HG03108 (cell line): ENCODE measurements around the gene EFCAB13.
"Not testable (repeated sequence)": the region's sequence is repeated elsewhere in the genome, so short reads cannot be mapped to it uniquely, and the experiment has no call there.

ENCODE experiments used
- ATAC-seq: cut with Tn5 transposase; IDR thresholded peaks from one replicate; pipeline ENCODE4 v1.9.1; 2021; ENCODE audit warnings: moderate library complexity; ENCODE audit not compliant: unreplicated experiment

EFCAB13 gene

DNA sequence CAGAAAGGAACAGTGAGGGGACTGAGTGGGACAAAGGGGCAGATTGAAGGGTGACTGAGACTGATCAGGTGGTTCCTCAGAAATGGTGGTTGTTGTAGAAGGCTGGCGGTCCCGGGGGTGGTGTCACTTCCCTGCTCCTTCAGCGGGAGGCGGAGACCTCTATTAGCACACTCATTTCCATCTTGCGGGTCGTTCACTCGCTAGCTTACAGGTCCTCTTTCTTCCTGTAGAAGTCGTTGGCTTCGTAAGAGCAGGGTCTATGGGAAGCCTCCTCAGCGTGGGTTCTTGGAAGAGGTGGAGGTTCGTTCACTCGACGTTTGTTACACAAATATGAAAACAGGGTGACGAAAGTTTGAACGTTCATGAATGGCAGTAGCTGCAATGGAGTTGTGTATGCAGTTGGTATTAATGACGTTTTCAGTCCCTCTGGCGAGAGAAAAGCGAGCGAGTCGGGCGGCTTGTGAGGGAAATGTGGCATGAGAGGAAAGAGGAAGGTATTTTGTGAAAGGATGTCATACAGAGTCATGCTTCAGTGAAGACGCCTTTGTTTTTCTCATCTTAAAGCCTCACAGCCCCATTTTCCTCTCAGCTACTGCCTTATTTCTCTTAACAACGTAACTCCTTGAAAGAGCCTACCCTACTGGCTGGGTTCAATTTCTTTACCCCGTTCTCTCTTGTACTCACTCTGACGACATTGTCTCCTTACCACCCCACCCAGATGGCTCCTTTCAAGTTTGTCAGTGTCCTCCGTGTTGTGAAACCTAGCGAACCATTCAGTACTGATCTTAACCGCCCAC is 667 bp downstream of the EFCAB13 start:
- ATAC-seq = peak; percentile 16

DNA sequence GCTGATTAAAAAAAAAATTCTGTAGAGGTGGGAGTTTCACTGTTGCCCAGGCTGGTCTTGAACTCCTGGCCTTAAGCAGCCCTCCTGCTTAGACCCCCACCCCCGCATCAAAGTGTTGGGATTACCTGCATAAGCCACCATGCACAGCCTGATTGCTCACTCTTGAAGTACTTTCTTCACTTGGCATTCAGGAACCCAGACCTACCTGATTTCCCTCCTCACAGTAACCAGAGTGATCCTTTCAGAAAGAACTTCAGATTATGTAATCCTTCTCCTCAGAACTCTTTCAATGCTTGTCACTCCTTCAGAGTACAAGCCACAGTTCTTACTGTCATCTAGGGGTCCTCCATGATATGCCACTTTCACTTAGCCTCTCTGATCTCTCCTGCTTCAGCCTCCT is 1.4 kb downstream of the EFCAB13 start:
- ATAC-seq = no peak

- ATAC-seq = no peak
Observed at GRCh38 chr17:47330548-47330947, 6.8 kb downstream of the EFCAB13 start.

GRCh38 chr17:47332287-47332686 is 8.5 kb downstream of the EFCAB13 start:
- ATAC-seq = no peak

DNA sequence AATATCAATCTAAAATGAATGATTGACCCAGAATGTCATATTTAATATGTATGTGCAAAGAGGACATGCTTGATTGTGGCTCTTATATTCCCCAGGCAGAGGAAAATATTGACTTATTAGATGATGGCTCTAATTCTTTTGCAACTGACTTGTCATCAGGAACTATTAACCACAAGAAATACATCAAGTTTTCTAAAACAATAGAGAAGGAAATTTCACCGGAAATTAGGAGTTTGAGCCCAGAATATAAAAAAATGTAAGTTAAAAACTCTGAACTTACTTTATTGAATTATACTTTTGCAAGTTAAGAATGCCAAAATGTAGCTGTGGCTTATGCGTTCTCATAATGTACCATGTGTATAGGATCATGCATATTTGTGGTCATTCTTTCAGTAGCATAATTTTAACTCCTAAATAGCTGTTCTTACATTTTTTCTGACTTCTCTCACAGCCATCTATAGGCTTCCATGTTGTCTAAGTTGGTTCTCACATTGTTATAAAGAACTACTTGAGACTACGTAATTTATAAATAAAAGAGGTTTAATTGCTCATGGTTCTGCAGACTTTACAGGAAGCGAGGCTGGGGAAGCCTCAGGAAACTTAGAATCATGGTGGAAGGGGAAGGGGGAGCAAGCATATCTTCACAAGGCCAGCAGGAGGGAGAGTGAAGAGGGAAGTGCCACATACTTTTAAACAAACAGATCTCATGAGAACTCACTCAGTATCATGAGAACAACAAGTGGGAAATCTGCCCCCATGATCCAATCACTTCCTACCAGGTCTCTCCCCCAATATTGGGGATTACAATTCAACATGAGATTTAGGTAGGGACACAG is 11.6 kb downstream of the EFCAB13 start:
- ATAC-seq = no peak

- ATAC-seq = no peak
Observed at GRCh38 chr17:47338026-47338425, 14.3 kb downstream of the EFCAB13 start.

DNA sequence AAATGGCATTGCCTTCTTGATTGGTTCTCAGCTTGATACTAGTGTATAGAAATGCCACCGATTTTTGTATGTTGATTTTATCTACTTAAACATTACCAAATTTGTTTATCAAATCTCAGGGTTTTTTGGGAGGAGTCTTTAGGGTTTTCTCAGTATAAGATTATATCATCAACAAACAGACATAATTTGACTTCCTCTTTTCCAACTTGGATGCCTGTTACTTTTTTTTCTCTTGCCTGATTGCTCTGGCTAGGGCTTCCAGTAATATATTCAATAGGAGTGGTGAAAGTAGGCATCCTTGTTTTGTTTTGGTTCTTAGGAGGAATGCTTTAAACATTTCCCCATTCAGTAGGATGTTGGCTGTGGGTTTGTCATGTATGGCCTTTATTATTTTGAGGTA is 29.1 kb downstream of the EFCAB13 start:
- no peak for ATAC-seq

DNA sequence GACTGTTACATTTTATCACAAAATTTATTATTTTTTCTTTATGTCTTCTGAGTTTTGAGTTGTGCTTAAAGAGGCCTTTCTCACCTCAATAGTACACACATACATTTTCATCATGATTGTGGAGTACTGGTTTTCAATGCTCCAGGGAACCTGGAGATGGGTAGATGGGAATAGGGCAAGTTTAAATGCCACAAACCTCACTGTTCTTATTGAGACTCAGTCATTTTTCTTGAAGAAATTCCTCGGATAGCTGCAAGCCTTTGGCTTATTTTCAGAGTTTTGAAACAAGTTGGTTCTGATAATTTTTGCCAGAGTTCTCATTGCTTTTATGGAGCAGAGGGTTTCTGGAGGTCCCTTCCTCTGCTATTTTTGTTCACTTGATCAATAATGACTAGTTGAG is 34.9 kb downstream of the EFCAB13 start:
- ATAC-seq = no peak

DNA sequence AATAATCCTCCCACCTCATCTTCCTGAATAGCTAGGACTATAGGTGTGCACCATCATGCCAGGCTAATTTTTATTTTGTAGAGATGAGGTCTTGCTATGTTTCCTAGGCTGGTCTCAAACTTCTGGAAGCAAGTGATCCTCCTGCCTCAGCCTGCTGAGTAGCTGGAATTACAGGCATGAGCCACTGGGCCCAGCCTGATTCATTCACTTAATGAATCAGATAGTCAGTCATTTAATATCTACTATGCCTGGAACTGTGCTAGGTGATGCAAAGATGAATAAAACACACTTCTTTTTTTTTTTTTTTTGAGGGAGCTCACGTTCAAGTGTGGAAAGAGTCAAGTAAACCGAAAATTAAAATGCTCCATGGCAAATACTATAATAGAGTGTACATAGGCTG is 39.4 kb downstream of the EFCAB13 start:
- no peak for ATAC-seq

- no peak for ATAC-seq
Observed at GRCh38 chr17:47367257-47367656, 43.5 kb downstream of the EFCAB13 start.

DNA sequence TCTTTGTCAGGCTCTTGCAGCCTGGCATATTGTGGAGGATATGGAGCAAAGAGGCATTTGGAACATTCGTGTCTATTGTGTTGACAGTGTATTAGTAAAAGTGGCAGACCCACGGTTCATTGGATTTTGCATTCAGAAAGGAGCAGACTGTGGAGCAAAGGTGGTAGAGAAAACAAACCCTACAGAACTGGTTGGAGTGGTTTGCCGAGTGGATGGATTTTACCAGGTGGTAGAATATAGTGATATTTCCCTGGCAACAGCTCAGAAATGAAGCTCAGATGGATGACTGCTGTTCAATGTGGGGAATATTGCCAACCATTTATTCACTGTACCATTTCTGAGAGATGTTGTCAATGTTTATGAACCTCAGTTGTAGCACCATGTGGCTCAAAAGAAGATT is 44.5 kb downstream of the EFCAB13 start:
- ATAC-seq = no peak

DNA sequence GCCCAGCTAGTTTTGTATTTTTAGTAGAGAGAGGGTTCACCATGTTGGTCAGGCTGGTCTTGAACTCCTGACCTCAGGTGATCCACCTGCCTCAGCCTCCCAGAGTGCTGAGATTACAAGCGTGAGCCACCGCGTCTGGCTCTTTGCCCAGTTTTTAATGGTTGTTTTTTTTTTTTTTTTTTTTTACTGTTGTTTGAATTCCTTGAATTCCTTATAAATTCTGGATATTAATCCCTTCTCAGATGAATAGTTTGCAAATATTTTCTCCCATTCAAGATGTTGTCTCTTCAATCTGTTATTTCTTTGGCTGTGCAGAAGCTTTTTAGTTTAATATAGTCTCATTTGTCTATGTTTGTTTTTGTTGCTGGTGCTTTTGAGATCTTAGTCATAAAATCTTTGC is 47.1 kb downstream of the EFCAB13 start:
- not testable (repeated sequence) for ATAC-seq

DNA sequence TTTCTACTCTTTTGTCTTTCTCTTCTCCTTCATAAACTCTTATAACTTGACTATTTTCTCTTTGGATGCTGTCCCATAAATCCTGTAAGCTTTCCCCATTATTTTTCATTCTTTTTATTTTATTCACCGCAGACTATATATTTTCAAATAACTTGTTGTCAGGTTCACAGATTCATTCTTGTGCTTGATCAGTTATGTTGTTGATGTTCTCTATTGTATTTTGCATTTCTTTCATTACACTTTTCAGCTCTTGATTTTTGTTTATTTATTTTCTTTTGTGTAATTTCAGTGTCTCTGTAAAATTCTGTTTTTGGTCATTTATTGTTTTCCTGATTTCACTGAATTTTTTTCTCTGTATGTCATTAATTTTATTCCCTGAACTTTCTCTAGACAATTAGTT is 49.2 kb downstream of the EFCAB13 start:
- ATAC-seq = no peak

GRCh38 chr17:47376247-47376646 is 52.5 kb downstream of the EFCAB13 start:
- ATAC-seq = no peak

GRCh38 chr17:47388825-47389224 is 65.1 kb downstream of the EFCAB13 start:
- ATAC-seq = no peak

DNA sequence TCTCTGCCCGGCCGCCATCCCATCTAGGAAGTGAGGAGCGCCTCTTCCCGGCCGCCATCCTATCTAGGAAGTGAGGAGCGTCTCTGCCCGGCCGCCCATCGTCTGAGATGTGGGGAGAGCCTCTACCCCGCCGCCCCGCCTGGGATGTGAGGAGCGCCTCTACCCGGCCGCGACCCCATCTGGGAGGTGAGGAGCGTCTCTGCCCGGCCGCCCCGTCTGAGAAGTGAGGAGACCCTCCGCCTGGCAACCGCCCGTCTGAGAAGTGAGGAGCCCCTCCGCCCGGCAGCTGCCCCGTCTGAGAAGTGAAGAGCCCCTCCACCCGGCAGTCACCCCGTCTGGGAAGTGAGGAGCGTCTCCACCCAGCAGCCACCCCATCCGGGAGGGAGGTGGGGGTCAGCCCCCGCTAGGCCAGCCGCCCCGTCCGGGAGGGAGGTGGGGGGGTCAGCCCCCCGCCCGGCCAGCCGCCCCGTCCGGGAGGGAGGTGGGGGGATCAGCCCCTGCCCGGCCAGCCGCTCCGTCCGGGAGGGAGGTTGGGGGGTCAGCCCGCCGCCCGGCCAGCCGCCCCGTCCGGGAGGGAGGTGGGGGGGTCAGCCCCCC is 73.9 kb downstream of the EFCAB13 start:
- not testable (repeated sequence) for ATAC-seq

DNA sequence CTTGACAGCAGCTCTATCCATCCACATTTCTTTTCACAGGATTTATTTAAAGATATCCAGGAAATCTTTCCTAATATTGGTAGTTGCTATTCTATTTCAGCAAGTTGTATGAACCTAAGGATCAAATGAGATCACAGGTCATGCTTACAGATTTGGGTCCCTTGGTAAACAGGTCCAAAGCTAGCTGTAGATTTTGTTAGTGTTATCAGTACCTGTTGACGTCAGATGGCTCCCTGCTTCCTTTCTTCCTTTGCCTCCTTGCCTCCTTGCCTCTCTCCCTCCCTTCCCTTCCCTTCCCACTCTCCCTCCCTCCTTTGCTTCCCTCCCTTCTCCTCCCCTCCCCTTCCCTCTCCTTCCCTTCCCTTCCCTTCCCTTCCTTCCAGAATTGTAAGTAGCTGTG is 76.6 kb downstream of the EFCAB13 start:
- no peak for ATAC-seq

- ATAC-seq = no peak
Observed at GRCh38 chr17:47401100-47401499, 77.3 kb downstream of the EFCAB13 start.

- ATAC-seq = no peak
Observed at GRCh38 chr17:47404006-47404405, 80.3 kb downstream of the EFCAB13 start.

GRCh38 chr17:47404875-47405274 is 81.1 kb downstream of the EFCAB13 start:
- no peak for ATAC-seq

DNA sequence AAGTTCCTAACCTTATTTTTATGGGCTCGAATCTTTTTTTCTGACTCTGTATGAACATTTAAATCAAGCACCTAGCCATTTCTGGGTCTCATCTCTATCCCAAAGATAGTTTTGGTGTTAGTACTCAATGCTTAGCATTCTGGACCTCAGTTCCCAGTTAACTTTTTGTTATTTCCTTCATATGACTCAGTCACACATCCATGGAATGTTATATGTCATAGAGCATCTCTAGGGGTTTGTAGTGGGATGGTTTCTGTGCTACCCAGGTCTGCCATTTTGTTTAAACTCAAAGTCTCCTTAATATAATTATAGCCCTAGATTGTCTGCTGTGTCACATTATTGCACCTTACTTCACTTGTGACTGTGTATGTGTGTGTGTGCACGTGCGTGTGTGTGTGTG is 90.1 kb downstream of the EFCAB13 start:
- no peak for ATAC-seq

- no peak for ATAC-seq
Observed at GRCh38 chr17:47414612-47415011, 90.9 kb downstream of the EFCAB13 start.
